ENCODE data around the gene ENO3.
"Not testable (repeated sequence)": the region's sequence is repeated elsewhere in the genome, so short reads cannot be mapped to it uniquely, and the experiment has no call there.

Gene ENO3

DNA sequence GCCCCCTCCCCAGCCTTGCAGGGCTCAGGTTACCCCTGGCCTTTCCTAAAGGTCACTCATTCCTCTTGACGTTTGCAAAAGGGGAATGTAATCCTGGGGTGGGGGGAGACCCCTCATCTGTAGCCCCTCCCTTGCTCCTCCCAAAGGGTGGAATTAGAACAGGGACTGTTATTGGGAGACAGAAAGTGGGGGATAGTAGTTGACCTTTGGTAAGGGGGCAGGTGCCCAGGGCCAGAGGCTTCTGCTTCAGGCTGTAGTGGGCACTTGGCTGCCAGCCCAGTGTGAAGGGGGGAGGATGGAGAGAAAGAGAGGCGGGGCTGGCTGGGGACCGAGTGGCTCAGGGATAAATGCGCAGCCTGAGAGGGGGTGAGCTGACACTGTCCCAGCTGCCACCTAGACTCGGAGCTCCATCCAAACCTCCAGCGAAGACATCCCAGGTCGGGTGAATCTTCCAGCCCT, at the start of gene ENO3:
ENO3 (plus strand) TSS at position 374 of the 459 bp plus-strand sequence. CDS start 711 bp downstream, outside the sequence.
- peak; percentile 39 to 48 for DNase-seq
- TF ChIP-seq POLR2A (IDR thresholded peaks at IDR 0.05; ENCODE audit: low read length) (no peak), GATA1 (IDR thresholded peaks at IDR 0.05; ENCODE audit: low read depth, low read length) (no peak)

DNA sequence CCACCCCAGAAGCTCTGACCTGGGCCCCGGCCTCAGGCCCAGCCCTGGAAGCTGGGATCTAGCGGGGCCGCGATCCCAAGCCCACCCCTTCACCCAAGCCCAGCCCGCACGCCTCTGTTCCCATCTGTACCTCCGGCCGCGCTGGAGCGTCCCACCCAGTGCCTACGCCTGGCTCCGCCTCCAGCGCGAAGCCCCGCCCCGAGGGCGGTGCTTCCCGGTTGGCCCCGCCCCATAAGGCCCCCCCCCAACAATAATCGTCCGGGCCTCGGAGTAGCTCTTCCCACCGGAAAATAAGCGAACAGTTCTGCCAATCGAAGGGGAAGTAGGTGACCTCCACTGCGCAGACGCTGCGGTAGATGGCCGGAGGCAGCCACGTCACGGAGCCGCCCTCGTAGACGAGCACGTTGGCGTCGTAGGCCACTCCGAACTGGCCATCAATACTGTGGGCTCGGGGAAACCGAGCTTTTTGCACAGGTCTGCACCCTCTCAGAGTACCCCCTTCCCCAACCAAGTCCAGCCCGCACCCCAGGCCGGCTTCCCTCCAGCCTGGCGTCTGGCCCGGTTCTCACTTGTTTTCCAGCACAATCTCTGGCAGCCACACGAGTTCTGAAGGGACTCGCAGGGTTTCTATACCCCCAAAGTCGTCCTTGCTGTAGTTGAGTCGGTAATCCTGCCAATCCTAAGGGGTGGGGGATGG, 49.1 kb upstream of the ENO3 start:
- no peak for TF ChIP-seq POLR2A (IDR thresholded peaks at IDR 0.05; ENCODE audit: low read length)
- TF ChIP-seq GATA1 (IDR thresholded peaks at IDR 0.05; ENCODE audit: low read depth, low read length): no peak
- peak; percentile 26 to 47 for DNase-seq

- no peak for DNase-seq
- no peak for TF ChIP-seq GATA1 (IDR thresholded peaks at IDR 0.05; ENCODE audit: low read depth, low read length)
- TF ChIP-seq POLR2A (IDR thresholded peaks at IDR 0.05; ENCODE audit: low read length): no peak
These were observed 48.4 kb upstream of the ENO3 start for GRCh38 chr17:4902540-4902939.

DNA sequence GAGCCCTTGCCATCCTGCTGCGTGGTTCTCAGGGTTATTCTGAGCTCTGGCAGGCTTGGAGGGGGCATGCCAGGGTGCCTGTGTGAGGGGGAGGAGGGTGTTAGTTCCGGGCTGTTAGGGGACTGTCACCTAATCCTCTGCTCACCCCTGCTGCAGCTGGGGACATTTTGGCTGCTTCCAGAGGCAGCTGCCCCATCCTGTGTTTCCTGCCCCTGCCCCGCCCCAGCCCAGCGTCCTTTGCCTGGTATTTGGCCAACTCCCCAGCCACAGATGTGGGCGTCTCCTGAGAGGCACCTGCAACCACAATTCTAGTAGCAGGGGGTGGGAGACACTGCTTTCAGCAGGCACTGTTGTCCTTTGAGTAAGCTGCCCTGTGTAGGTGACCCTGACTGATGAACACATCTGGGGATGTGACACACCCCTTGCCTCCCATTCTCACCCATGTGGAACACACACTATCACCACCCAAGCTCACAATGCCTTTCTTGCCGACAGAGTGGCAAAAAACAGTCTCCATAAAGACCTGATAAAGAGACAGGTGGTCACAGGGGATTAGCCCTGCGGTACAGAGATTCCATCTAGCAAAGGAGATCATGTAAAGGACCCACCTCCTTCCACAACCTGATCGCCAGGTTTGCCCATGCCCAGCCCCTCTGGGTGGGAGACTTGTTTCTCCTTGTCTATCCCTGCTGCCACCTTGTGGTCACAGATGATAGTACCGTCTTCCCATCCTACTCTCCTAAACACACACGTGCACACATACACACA, 47.7 kb upstream of the ENO3 start, which contains the start of gene CHRNE:
CHRNE (minus strand) TSS at position 48 of the 768 bp plus-strand sequence; CDS start at position 13, 35 bp downstream.
- peak; percentile 81 to 89 for DNase-seq
- no peak for TF ChIP-seq GATA1 (IDR thresholded peaks at IDR 0.05; ENCODE audit: low read depth, low read length)
- no peak for TF ChIP-seq POLR2A (IDR thresholded peaks at IDR 0.05; ENCODE audit: low read length)

- DNase-seq: not testable (repeated sequence)
These were observed 44.3 kb upstream of the ENO3 start for GRCh38 chr17:4906642-4907041.

DNA sequence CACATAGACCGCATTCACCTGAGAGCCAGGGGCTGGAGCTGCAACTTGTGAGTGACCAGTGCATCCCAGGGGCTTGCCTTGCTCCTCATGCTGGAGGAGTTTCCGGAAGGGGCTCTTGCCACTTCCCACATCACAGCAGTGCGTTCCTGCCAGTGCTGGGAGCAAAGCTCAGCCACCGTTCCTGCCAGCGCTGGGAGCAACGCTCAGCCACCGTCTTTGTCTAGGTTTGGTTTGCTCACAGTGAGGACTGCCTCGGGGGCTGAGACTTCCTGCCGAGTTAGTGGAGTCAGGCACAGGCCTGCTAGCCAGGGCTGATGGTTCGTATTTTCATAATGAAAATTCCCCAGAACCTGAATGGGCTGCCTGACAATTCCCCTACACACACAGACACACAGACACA, 42.6 kb upstream of the ENO3 start:
- TF ChIP-seq GATA1 (IDR thresholded peaks at IDR 0.05; ENCODE audit: low read depth, low read length) (no peak), POLR2A (IDR thresholded peaks at IDR 0.05; ENCODE audit: low read length) (no peak)
- DNase-seq: no peak

- peak; percentile 88 for DNase-seq
- TF ChIP-seq GATA1 (IDR thresholded peaks at IDR 0.05; ENCODE audit: low read depth, low read length): no peak
- no peak for TF ChIP-seq POLR2A (IDR thresholded peaks at IDR 0.05; ENCODE audit: low read length)
These were observed 42.0 kb upstream of the ENO3 start for GRCh38 chr17:4908711-4909496.

GRCh38 chr17:4913994-4914393, 36.9 kb upstream of the ENO3 start:
- TF ChIP-seq POLR2A (IDR thresholded peaks at IDR 0.05; ENCODE audit: low read length): no peak
- no peak for TF ChIP-seq GATA1 (IDR thresholded peaks at IDR 0.05; ENCODE audit: low read depth, low read length)
- DNase-seq: no peak

GRCh38 chr17:4914551-4914950, 36.4 kb upstream of the ENO3 start:
- DNase-seq: not testable (repeated sequence)

DNA sequence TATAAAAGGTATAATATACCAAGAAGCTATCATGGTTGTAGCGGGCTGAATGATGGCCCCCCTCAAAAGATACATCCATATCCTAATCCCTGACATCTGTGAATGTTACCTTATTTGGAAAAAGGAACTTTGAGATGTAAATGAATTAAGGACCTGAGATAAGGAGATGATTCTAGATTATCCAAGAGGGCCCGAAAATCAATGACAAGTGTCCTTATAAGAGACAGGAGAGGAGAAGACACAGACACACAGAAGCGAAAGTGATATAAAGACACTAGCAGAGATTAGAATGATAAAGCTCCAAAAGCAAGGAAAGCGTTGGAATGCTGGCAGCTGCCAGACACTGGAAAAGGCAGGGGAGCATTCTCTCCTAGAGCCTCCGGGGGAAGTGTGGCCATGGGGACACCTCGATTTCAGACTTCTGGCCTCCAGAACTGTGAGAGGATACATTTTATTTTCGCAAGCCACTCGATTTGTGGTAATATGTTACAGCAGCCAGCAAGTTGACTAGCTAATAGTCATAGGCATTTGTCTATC, 31.3 kb upstream of the ENO3 start:
- no peak for DNase-seq
- TF ChIP-seq POLR2A (IDR thresholded peaks at IDR 0.05; ENCODE audit: low read length) (no peak), GATA1 (IDR thresholded peaks at IDR 0.05; ENCODE audit: low read depth, low read length) (no peak)

- TF ChIP-seq POLR2A (IDR thresholded peaks at IDR 0.05; ENCODE audit: low read length) (no peak), GATA1 (IDR thresholded peaks at IDR 0.05; ENCODE audit: low read depth, low read length) (no peak)
- DNase-seq: no peak
These were observed 30.4 kb upstream of the ENO3 start for GRCh38 chr17:4920351-4921048.

DNA sequence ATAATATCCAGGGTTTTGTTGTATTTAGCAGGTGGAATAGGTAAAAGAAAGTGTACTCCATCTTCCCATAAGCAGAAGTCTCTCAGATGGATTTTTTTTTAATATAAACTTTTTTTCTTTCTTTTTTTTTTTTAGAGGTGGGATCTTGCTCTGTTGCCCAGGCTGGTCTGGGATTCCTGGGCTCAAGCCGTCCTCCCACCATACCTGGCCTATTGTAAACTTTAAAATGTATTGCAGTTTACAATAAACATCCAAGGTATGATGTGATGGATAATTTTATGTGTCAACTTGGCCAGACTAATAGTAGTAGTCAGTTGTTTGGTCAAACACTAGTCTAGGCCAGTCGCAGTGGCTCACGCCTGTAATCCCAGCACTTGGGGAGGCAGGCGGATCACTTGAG, 29.6 kb upstream of the ENO3 start:
- no peak for DNase-seq
- TF ChIP-seq POLR2A (IDR thresholded peaks at IDR 0.05; ENCODE audit: low read length) (no peak), GATA1 (IDR thresholded peaks at IDR 0.05; ENCODE audit: low read depth, low read length) (no peak)

DNA sequence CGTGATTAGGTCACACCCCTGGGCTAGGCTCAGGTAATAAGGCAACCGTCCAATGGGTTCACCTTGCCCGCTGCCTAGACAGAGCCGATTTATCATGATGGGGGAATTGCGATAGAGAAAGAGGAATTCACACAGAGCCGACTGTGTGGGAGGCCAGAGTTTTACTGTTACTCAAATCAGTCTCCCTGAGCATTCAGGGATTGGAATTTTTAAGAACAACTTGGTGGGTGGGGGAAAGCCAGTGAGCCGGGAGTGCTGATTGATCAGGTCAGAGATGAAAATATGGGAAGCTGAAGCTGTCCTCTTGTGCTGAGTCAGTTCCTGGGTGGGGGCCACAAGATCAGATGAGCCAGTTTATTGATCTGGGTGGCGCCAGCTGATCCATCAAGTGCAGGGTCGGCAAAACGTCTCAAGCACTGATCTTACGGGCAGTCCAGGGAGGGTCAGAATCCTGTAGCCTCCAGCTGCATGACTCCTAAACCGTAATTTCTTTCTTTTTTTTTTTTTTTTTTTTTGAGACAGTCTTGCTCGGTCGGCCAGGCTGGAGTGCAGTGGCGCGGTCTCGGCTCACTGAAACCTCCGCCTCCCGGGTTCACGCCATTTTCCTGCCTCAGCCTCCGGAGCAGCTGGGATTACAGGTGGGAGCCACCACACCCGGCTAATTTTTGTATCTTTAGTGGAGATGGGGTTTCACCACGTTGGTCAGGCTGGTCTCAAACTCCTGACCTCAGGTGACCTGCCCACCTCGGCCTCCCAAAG, 24.2 kb upstream of the ENO3 start:
- DNase-seq: not testable (repeated sequence)
